ENCODE data around the gene PTPRK.
A peak's percentile ranks its signal among the peaks of the same experiment; 100 is the strongest.

PTPRK gene

GRCh38 chr6:128520436-128521281 lies at the start of gene PTPRK:
Gene PTPRK, minus strand, starts transcription at chr6:128520599. Its CDS starts 241 bp downstream, at chr6:128520358.
- peak within 1 kb of the TSS; percentile 86 for H3K27ac ChIP-seq

DNA sequence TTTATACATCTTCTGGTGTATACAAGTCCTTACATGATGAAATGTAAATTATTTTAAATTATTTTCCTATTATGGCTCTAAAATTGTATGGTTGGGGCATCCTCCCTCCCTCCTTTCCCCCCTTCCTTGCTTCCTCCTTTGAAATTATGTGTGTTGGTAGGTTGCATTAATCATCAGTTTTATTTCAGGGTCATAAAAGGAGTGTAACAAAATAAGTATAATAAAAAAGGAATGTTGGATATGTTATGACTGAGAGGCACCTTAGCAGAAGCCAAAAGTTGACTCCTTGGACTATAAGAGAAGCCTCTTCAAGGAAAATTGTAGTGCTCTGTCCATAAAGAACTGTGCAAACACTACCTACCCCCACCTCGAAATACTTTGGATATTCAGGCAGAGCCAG lies 46.6 kb upstream of the PTPRK start:
- no peak overlapping the region for H3K27ac ChIP-seq

More at GRCh38 chr6:128520436-128521281, at the start of gene PTPRK:
- TF ChIP-seq, protein P1, sequence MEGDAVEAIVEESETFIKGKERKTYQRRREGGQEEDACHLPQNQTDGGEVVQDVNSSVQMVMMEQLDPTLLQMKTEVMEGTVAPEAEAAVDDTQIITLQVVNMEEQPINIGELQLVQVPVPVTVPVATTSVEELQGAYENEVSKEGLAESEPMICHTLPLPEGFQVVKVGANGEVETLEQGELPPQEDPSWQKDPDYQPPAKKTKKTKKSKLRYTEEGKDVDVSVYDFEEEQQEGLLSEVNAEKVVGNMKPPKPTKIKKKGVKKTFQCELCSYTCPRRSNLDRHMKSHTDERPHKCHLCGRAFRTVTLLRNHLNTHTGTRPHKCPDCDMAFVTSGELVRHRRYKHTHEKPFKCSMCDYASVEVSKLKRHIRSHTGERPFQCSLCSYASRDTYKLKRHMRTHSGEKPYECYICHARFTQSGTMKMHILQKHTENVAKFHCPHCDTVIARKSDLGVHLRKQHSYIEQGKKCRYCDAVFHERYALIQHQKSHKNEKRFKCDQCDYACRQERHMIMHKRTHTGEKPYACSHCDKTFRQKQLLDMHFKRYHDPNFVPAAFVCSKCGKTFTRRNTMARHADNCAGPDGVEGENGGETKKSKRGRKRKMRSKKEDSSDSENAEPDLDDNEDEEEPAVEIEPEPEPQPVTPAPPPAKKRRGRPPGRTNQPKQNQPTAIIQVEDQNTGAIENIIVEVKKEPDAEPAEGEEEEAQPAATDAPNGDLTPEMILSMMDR (conservative IDR thresholded peaks at IDR 0.05): peak; percentile 78
- no peak for TF ChIP-seq ZFX (IDR thresholded peaks at IDR 0.05)

GRCh38 chr6:128560966-128561365 lies 40.6 kb upstream of the PTPRK start:
- TF ChIP-seq ZFX (IDR thresholded peaks at IDR 0.05): no peak
- TF ChIP-seq, protein P1 (conservative IDR thresholded peaks at IDR 0.05): no peak
- no peak overlapping the region for H3K27ac ChIP-seq

More for the DNA sequence above, 46.6 kb upstream of the PTPRK start:
- TF ChIP-seq ZFX (IDR thresholded peaks at IDR 0.05): no peak
- TF ChIP-seq, protein P1 (conservative IDR thresholded peaks at IDR 0.05): no peak

DNA sequence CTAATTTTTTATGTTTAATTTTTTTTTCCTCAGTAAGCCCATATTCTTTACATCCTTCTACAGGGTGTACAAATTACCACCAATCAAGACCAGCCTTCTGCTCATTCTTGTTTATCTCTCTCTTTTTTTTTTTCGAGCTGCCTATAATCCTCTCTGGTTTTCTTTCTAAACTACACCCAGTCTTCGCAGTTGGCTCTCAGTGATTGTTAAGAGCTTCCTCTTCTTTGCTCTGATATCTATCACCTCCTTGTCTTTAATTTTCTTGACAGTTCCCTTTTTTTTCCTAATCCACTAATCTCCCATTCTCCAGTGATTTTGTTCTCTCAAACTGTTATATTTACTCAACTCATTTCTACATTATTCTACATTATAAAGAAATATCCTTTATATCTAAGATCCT lies 38.5 kb upstream of the PTPRK start:
- H3K27ac ChIP-seq: no peak overlapping the region
- TF ChIP-seq ZFX (IDR thresholded peaks at IDR 0.05): no peak
- TF ChIP-seq, protein P1 (conservative IDR thresholded peaks at IDR 0.05): no peak

DNA sequence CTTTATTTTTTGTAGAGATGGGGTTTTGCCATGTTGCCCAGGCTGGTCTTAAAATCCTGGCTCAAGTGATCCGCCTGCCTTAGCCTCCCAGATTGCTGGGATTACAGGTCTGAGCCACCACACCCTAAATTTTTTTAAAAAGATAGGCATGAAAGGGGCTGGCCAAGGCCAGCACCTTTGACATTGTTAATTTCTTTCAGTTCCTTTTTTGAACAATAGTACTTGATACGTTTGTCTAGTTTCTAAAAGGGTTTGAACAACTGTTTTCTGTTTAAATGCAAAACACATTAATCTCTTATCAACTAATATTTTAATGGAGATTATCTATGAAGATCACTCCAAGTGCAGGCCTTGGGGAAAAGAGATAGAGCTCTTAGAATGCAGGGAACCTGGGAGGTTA lies 37.6 kb upstream of the PTPRK start:
- no peak for TF ChIP-seq ZFX (IDR thresholded peaks at IDR 0.05)
- TF ChIP-seq, protein P1 (conservative IDR thresholded peaks at IDR 0.05): no peak
- no peak overlapping the region for H3K27ac ChIP-seq

DNA sequence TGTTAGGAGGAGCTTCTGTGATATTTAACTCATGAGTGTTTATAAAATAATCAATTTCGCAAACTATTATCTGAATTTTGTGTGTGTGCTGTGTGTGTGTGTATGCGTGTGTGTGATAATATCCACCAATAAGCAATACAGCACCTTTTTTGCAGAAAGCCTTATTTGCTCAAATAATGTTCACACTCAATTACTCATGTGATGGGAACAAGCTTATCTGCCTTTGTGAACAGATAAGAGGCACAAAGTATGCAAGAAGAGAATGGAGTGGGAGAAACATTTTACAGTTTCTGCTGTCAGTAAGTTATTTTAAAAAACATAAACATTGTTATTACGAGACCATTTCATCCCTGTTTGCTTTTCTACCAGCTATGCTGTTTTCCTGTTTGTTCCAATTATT lies 36.7 kb upstream of the PTPRK start:
- TF ChIP-seq ZFX (IDR thresholded peaks at IDR 0.05): no peak
- TF ChIP-seq, protein P1 (conservative IDR thresholded peaks at IDR 0.05): no peak

GRCh38 chr6:128554302-128554701 lies 33.9 kb upstream of the PTPRK start:
- no peak overlapping the region for H3K27ac ChIP-seq
- no peak for TF ChIP-seq ZFX (IDR thresholded peaks at IDR 0.05)
- TF ChIP-seq, protein P1 (conservative IDR thresholded peaks at IDR 0.05): peak; percentile 31

More for the DNA sequence above, 36.7 kb upstream of the PTPRK start:
- H3K27ac ChIP-seq: no peak overlapping the region
